Measurements from ENCODE around the gene SERINC4.

Gene SERINC4

DNA sequence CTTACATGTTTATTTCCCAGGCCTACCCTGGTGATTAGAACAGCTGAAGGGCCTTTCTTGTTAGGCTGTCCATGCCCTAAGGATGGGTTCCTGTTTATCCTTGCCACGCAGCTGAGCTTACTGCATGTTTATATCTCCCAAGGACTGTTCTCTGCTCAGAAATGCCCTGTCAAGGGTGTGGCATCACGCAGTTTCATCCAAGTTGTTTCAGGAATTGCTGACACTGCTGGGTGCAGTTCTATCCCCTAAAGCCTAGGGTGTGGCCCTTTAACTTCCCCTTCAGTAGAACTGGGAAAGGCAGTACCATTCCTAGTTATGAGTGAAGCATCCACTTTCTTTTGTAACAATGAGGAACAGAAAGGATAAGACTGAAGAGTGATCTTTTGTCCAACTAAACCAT lies 28.2 kb downstream of the SERINC4 start:
- TF ChIP-seq, protein P1, sequence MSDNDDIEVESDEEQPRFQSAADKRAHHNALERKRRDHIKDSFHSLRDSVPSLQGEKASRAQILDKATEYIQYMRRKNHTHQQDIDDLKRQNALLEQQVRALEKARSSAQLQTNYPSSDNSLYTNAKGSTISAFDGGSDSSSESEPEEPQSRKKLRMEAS (IDR thresholded peaks at IDR 0.05): no peak
- TF ChIP-seq FOXM1 (IDR thresholded peaks at IDR 0.05; ENCODE audit: borderline replicate concordance, low read depth) (no peak), ZBTB7A (IDR thresholded peaks at IDR 0.05; ENCODE audit: low read depth) (no peak), TAF1 (IDR thresholded peaks at IDR 0.05; ENCODE audit: low read depth) (no peak)

DNA sequence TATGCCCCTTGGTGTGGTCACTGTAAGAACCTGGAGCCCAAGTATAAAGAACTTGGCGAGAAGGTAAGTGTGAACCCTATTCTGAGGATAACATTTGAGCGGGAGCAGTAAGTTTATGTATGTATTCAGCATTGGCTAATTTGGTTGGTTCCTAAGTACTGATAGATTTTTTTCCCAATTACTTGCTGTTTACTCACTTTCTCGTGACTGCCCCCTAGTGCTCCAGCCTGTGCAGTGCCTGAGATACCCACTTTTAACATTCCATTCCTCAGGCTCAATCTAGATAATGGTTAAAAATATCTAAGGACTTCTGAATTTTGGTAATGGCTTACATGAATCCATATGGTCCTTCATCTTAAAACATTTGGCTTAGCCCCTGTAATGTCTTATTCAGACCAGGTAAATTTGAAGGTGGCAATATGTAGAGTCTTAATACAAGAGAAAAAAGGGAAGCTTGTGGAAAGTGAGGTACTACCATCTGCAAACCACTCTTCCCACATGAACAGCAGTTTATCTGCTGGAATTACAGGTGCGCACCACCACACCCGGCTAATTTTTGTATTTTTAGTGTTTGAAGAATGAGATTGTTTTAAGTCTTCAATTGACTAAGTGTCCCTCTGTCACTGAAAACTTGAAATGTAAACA lies 30.3 kb downstream of the SERINC4 start:
- TF ChIP-seq TCF12 (IDR thresholded peaks at IDR 0.05; ENCODE audit: low read depth): no peak
- peak; percentile 56 for TF ChIP-seq RAD21 (IDR thresholded peaks at IDR 0.05; ENCODE audit: low read depth)
- no peak for TF ChIP-seq TEAD4 (IDR thresholded peaks at IDR 0.05)
- no peak for TF ChIP-seq CEBPB (IDR thresholded peaks at IDR 0.05)

DNA sequence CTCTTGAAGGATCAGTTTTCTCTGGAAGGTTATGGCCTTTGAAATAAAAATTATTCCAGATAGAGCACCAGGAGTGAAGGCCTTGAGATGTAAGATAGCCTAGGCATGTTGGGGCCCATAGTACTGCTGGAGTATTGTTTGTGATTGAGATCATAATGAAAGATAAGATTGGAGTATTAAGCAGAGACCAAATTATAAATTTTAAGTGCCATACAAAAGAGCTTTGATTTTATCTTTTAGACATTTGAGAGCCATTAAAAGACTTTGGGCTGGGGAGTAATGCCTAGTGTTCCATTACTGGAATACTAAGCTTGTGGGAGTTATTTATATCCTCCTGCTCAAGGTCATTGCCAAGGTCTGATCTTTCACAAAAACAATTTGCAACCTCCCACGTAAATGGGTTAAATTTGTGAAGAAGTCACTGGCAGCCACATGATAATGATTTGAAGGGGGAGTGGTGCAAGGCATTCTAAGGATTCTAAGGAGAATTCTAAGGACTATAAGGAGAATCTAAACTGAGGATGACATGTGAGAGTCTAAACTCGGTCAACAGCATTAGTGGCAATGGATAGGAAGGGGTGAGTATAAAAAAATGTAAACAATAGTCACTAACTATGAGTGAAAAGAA lies 36.1 kb downstream of the SERINC4 start:
- no peak for TF ChIP-seq NFIC (IDR thresholded peaks at IDR 0.05)

DNA sequence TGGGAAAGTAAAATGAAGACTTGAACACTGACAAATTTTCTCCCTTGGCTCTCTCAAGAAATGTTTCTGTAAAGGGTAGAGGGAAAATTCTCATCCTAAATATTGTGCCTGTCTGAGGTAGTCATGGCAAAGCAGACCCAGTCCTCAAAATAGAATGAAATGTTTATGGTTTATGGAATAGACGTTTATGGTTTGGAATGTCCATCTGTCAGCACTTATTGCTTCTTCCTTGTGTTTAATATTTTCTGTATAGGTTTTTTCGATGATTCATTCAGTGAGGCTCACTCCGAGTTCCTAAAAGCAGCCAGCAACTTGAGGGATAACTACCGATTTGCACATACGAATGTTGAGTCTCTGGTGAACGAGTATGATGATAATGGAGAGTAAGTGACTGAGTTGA lies 37.2 kb downstream of the SERINC4 start:
- TF ChIP-seq, protein P2, sequence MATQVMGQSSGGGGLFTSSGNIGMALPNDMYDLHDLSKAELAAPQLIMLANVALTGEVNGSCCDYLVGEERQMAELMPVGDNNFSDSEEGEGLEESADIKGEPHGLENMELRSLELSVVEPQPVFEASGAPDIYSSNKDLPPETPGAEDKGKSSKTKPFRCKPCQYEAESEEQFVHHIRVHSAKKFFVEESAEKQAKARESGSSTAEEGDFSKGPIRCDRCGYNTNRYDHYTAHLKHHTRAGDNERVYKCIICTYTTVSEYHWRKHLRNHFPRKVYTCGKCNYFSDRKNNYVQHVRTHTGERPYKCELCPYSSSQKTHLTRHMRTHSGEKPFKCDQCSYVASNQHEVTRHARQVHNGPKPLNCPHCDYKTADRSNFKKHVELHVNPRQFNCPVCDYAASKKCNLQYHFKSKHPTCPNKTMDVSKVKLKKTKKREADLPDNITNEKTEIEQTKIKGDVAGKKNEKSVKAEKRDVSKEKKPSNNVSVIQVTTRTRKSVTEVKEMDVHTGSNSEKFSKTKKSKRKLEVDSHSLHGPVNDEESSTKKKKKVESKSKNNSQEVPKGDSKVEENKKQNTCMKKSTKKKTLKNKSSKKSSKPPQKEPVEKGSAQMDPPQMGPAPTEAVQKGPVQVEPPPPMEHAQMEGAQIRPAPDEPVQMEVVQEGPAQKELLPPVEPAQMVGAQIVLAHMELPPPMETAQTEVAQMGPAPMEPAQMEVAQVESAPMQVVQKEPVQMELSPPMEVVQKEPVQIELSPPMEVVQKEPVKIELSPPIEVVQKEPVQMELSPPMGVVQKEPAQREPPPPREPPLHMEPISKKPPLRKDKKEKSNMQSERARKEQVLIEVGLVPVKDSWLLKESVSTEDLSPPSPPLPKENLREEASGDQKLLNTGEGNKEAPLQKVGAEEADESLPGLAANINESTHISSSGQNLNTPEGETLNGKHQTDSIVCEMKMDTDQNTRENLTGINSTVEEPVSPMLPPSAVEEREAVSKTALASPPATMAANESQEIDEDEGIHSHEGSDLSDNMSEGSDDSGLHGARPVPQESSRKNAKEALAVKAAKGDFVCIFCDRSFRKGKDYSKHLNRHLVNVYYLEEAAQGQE (IDR thresholded peaks at IDR 0.05; ENCODE audit: low read depth): no peak
- TF ChIP-seq TCF12 (IDR thresholded peaks at IDR 0.05; ENCODE audit: low read depth): no peak
- no peak for TF ChIP-seq RAD21 (IDR thresholded peaks at IDR 0.05; ENCODE audit: low read depth)
- TF ChIP-seq FOXM1 (IDR thresholded peaks at IDR 0.05; ENCODE audit: borderline replicate concordance, low read depth): no peak
- TF ChIP-seq TEAD4 (IDR thresholded peaks at IDR 0.05): no peak
- TF ChIP-seq ZBTB7A (IDR thresholded peaks at IDR 0.05; ENCODE audit: low read depth): no peak
- no peak for TF ChIP-seq CREB1 (IDR thresholded peaks at IDR 0.05; ENCODE audit: low read depth)
- no peak for TF ChIP-seq YY1 (IDR thresholded peaks at IDR 0.05; ENCODE audit: low read depth)
- TF ChIP-seq CEBPB (IDR thresholded peaks at IDR 0.05): no peak
- TF ChIP-seq, protein P3, sequence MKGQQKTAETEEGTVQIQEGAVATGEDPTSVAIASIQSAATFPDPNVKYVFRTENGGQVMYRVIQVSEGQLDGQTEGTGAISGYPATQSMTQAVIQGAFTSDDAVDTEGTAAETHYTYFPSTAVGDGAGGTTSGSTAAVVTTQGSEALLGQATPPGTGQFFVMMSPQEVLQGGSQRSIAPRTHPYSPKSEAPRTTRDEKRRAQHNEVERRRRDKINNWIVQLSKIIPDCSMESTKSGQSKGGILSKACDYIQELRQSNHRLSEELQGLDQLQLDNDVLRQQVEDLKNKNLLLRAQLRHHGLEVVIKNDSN (IDR thresholded peaks at IDR 0.05): no peak
- no peak for TF ChIP-seq TAF1 (IDR thresholded peaks at IDR 0.05; ENCODE audit: low read depth)
- TF ChIP-seq, protein P1 (IDR thresholded peaks at IDR 0.05): no peak
- no peak for TF ChIP-seq EP300 (IDR thresholded peaks at IDR 0.05; ENCODE audit: borderline replicate concordance)
- TF ChIP-seq EGR1 (IDR thresholded peaks at IDR 0.05): no peak
- TF ChIP-seq NFIC (IDR thresholded peaks at IDR 0.05): no peak

DNA sequence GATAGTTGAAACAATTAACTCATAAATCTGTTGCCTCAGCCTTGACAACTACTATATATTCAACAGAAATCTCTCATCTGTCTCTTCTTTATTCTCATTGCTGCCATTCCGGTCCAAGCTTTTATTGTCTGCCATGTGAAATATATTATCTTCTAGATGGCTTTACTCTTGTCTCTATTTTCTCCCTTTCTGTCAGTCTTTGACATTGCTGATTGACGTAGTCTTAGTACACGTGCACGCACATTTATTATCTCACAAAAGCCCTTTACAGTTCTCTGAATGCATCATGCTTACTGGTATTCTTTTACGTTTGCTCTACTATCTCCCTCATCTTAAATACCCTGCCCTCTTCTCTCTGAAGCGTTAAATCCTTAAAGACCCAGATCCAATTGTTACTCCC lies 48.1 kb downstream of the SERINC4 start:
- no peak for TF ChIP-seq EGR1 (IDR thresholded peaks at IDR 0.05)
- TF ChIP-seq RAD21 (IDR thresholded peaks at IDR 0.05; ENCODE audit: low read depth): no peak
- no peak for TF ChIP-seq CEBPB (IDR thresholded peaks at IDR 0.05)
- no peak for TF ChIP-seq NFIC (IDR thresholded peaks at IDR 0.05)
- no peak for TF ChIP-seq YY1 (IDR thresholded peaks at IDR 0.05; ENCODE audit: low read depth)
- no peak for TF ChIP-seq TEAD4 (IDR thresholded peaks at IDR 0.05)
- no peak for TF ChIP-seq ZBTB7A (IDR thresholded peaks at IDR 0.05; ENCODE audit: low read depth)
- TF ChIP-seq, protein P2 (IDR thresholded peaks at IDR 0.05; ENCODE audit: low read depth): no peak
- no peak for TF ChIP-seq TAF1 (IDR thresholded peaks at IDR 0.05; ENCODE audit: low read depth)
- TF ChIP-seq TCF12 (IDR thresholded peaks at IDR 0.05; ENCODE audit: low read depth): no peak
- no peak for TF ChIP-seq CREB1 (IDR thresholded peaks at IDR 0.05; ENCODE audit: low read depth)
- no peak for TF ChIP-seq EP300 (IDR thresholded peaks at IDR 0.05; ENCODE audit: borderline replicate concordance)
- TF ChIP-seq, protein P1 (IDR thresholded peaks at IDR 0.05): no peak
- TF ChIP-seq FOXM1 (IDR thresholded peaks at IDR 0.05; ENCODE audit: borderline replicate concordance, low read depth): no peak
- TF ChIP-seq, protein P3 (IDR thresholded peaks at IDR 0.05): no peak

Data from Ishikawa (cell line).